Measurements from ENCODE around the gene TMC4.

Gene TMC4

GRCh38 chr19:54129617-54129996 lies 43.4 kb downstream of the TMC4 start:
- DNase-seq (ENCODE audit: low read depth), result no peak

- no peak for DNase-seq (ENCODE audit: low read depth)
Observed at GRCh38 chr19:54128796-54129616, 44.0 kb downstream of the TMC4 start.

GRCh38 chr19:54128441-54128725 lies 44.6 kb downstream of the TMC4 start:
- DNase-seq (ENCODE audit: low read depth), result no peak

GRCh38 chr19:54127688-54128440 lies 45.1 kb downstream of the TMC4 start:
- DNase-seq (ENCODE audit: low read depth), result no peak

GRCh38 chr19:54125713-54126112 lies 47.2 kb downstream of the TMC4 start:
- no peak for DNase-seq (ENCODE audit: low read depth)

GRCh38 chr19:54124393-54124792 lies 48.6 kb downstream of the TMC4 start:
- no peak for DNase-seq (ENCODE audit: low read depth)

- no peak for DNase-seq (ENCODE audit: low read depth)
Observed at GRCh38 chr19:54123682-54124081, 49.3 kb downstream of the TMC4 start.

GRCh38 chr19:54121259-54121658 lies 51.7 kb downstream of the TMC4 start:
- no peak for DNase-seq (ENCODE audit: low read depth)

- DNase-seq (ENCODE audit: low read depth), result peak; percentile 94
Observed at GRCh38 chr19:54115109-54116063, 57.6 kb downstream of the TMC4 start, which contains the start of the genes PRPF31 and TFPT. PRPF31 (plus strand) TSS chr19:54115754; CDS start chr19:54118279, 2,525 bp downstream. TFPT (minus strand) TSS chr19:54115657; CDS start chr19:54115269, 388 bp downstream.

- DNase-seq (ENCODE audit: low read depth), result no peak
Observed at GRCh38 chr19:54114340-54115108, 58.4 kb downstream of the TMC4 start.
